ENCODE measurements around the gene CHTOP.
A peak's percentile ranks its signal among the peaks of the same experiment; 100 is the strongest.
"Not testable (repeated sequence)": the region's sequence is repeated elsewhere in the genome, so short reads cannot be mapped to it uniquely, and the experiment has no call there.

CHTOP gene

GRCh38 chr1:153636312-153636711, 2.4 kb downstream of the CHTOP start:
- no peak for DNase-seq

GRCh38 chr1:153638261-153638660, 4.4 kb downstream of the CHTOP start:
- no peak for DNase-seq

DNA sequence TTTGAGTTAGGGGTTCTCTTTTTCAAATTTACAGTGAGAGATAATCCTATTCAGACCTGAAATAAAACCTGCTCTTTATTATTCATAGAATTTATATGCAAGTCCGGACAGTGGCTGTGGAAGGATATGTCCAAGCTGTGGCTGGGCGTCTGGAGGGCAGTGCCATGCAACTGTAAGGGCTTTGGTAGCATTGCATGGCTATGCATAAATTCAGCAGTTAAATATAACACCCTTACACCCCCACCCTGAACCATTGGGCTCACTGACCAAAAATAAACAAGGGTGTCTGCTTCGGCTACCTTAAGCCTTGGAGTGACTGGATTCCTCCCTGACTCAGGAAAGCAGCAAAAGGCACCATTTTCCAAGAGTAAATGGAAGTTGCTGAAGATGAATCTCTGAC, 5.4 kb downstream of the CHTOP start:
- DNase-seq: no peak

- DNase-seq: not testable (repeated sequence)
Measured at GRCh38 chr1:153640213-153640612, 6.3 kb downstream of the CHTOP start.

- no peak for DNase-seq
Measured at GRCh38 chr1:153640861-153641260, 7.0 kb downstream of the CHTOP start.

- no peak for DNase-seq
Measured at GRCh38 chr1:153642161-153642560, 8.3 kb downstream of the CHTOP start.

DNA sequence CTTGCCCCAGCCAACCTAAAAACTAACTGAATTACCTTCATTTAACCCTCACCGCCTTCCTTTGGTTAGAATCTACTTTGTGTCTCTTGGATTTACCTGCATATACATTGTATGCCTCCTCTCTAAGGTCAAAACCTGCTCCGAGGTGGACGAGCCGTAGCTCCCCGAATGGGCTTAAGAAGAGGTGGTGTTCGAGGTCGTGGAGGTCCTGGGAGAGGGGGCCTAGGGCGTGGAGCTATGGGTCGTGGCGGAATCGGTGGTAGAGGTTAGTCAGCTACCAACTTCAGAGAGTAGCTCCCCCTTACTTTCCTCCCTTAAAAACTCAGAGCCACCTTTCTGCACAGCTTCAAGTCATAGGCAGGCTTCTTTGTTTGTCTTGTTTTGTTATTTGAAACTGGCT, 9.2 kb downstream of the CHTOP start:
- no peak for DNase-seq

DNA sequence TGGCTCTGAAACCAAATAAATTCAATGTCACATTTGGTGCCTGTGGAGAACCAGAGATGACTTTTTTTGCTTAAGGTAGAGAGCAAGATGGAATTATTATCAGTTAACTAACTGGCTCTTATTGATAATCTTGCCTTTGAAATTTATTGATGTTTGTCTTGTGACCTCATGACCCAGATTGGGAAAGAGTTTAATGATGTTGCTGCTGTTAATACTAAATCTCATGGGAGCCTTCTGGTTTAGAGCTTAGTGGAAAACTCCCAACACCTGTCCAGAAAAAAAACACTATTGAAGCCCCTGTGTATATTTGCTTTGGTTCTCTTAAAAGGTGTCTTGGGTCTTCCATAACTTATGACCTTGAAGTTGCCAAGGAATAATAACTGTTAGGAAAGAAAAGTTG, 9.9 kb downstream of the CHTOP start:
- no peak for DNase-seq

DNA sequence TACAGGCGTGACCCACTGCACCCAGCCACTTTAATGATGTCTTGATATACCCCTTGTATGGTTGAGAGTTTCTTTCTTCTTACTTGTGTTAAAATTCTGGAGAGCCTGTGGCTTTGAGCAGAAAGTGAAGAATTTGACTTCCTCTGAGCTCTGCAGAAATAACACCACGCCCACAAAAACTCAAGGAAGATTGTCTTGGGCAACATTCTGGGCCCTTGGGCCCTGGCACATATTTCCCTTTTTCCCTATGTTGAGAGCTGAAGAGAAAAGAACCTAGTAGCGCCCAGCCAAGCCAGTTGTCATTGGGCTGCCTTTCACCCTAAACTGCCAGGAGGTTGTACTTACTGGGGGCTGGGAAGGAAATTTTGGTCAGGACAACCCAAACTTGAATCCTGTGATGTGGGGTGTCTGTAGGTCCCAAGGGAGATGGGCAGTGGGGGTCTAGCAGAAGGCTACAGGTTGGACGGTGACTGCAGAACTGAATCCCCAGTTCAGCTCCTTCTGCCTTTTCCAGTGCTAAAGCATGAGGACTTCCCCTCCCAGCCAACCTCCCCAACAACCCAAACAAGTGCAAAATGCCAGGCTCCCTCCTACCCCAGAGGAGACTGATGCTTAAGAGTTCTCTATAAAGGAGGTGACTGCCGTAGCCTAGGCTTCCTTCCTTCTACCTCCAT, 12.9 kb downstream of the CHTOP start:
- DNase-seq: no peak

- DNase-seq: no peak
Measured at GRCh38 chr1:153647346-153647714, 13.5 kb downstream of the CHTOP start.

GRCh38 chr1:153648000-153648643, 14.3 kb downstream of the CHTOP start:
- no peak for DNase-seq

DNA sequence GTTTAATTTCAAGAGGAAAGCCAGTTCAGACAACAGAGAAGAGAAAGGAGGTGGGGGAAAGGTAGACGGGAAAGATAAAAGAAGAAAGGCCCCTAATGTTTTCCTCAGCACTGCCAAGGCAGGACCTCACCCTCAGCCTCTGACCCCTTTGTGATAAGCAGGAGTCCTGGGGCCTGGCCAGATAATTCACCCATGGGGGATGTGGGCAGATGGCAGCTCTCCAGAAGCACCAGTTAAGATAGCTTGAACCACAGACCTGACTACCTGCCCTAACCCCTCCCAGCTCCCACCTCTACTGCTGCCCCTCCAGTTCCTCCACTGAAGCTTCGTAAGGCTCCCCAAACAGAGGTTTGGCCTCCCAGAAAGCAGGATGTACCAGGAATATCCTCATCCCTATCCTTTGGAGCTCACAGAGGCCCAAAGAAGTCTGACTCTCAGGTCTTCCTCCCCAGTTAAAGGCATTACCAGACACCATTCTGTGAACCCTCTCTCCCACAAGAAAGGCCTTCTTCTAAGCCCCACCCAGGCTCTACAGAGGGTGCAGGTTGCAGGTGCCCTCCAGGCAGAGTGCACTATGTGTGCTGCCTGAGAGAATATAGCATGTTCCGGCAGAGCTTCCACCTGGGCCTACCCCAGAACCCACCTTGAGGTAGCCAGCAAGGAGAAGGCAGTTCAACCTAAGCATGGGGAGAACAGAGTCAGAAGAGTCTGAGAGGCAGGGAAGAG, 15.4 kb downstream of the CHTOP start:
- peak; percentile 75 for DNase-seq

- peak; percentile 95 for DNase-seq
Measured at GRCh38 chr1:153649863-153650235, 16.0 kb downstream of the CHTOP start.

GRCh38 chr1:153651771-153652170, 17.9 kb downstream of the CHTOP start:
- DNase-seq: no peak

GRCh38 chr1:153652805-153653500, 19.1 kb downstream of the CHTOP start:
- DNase-seq: no peak

DNA sequence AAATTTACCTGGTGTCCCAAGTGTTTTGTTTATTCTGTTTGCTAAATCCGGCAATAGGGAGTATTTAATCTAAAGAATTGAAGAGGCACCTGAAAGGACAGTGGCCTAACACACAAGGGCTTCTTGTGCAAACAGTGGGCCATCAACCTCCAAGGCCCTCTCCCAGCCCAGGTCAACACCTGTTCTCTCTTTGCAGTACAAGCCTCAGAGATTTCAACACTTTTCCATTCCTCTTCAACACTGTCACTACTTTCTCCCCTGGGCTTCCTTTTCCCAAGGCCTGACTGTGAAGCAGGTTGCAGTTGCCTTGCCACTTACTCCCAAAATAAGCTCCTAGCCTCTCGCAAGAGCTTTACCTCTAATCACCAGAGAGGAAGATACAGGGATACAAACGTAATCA, 21.5 kb downstream of the CHTOP start:
- peak; percentile 19 for DNase-seq

DNA sequence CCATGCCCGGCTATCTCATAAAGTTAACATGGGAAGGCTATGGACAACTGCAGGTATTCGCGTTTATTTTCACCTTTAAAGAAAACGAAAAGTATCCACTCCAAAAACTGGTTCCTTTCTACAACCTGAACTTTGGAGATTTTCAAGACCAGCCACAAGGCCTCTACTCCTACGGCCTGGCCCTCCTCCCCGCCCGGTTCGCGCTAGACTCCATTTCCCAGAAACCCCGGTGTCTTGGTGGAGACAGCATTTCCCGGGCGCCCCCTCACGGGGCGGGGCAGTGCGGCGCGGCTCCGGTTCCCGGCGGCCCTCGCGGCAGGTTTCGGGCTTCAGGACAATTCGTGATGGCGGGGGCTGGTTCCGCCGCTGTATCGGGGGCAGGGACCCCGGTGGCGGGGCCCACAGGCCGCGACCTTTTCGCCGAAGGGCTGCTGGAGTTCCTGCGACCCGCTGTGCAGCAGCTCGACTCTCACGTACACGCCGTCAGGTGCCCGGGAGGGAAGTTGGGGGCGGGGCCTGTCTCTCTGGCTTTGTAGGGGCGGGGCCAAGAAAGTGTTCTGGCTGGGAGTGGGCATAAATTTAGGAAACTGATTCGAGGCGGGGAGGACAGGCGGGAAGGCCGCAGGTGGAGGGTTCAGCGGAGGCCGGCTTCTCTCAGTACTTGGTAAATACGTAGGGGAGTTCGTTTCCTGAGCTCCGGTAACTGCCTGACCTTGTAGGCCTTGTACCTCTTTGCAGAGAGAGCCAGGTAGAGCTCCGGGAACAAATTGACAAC, 24.7 kb downstream of the CHTOP start, which contains the start of gene SNAPIN:
Gene SNAPIN, plus strand, starts transcription at position 304 of the 775 bp plus-strand sequence. Its CDS starts 41 bp downstream, at position 345.
- DNase-seq: peak; percentile 90

DNA sequence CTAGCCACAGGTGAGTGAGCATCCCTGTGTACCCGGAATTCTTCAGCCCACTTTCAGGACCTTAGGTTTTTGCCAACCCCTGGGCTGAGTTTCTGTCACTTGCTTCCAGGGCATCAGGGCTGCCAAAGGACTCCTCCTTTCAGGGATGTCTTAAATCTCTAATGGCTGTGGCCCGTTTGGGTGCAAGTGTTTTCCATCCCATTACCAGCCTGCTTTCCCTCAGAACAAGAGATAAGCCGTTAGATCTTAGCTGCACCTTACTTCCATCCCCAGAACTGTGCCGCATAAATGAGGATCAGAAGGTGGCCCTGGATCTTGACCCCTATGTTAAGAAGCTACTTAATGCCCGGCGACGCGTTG, 25.3 kb downstream of the CHTOP start:
- DNase-seq: no peak

- DNase-seq: no peak
Measured at GRCh38 chr1:153659656-153660055, 25.8 kb downstream of the CHTOP start.

DNA sequence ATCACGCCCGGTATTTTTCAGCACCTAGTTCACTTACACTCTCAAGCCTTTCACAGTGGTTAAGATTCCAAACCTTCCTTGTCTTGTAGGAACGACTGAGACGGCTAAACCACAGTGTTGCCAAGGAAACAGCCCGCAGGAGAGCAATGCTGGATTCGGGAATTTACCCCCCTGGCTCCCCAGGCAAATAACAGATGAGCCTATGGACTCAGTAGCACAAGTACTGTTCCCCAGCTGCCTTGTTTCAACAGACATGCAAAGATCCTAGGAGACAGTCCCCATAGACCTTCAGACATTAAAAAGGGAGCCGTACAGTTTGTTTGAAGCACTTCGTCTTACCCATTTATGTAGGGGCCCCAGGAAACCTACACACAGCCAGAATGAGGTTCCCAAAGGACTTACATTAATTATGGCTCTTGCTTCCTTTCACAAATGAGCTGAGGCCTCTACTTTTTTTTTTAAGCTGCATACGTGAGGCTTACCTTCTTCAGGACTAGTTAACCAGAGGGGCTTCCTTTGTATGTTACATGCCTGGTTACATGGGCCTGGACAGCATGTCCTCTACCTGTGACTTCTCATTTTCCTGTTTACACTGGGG, 27.3 kb downstream of the CHTOP start:
- DNase-seq: no peak

DNA sequence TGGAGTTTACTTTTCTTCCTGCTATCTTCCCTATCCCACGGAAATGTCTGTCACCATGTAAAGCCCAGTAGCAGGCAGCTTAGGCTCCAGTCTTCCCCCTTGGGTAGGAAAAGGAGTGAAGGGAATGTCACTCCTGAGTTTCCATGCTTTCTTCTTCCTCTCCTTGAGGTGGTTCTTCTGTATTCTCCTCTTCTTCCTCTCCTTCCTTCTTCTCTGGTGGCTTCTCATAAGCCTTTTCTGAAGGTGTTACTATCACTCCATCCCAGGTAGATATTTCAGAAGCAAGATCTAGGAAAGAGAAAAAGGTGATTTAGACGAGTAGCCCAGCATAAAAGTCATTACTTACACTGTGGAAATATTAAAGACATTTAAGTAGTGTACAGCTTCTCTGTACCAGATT, 28.4 kb downstream of the CHTOP start:
- no peak for DNase-seq

DNA sequence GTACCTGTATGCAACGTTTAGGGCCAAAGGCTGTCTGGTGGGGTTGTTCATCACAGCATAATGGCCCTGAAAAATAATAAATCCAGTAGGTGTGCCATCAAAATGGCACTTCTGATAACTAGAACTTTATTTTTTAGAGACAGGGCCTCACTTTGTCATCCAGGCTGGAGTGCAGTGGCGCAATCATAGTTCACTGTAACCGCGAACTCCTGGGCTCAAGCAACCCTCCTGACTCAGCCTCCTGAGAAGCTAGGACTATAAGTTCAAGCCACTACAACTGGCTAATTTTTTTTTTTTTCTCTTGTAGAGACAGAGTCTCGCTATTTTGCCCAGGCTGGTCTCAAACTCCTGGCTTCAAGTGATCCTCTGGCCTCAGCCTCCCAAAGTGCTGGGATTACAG, 29.3 kb downstream of the CHTOP start:
- DNase-seq: no peak
